Lower lobe of right lung (tissue), 2 donors: ENCODE data around the gene DUSP3. TPM values are rescaled to one million over a fixed set of nuclear protein-coding genes. Genes with fewer than 3 reads are reported as not detected.

Experiments
- ATAC-seq, 2 donors: fragments of 200-7000 bp; cut with Tn5 transposase; one replicate each; pipeline ENCODE4 v1.9.1; 2020 to 2022; ENCODE audit warnings: mild to moderate bottlenecking in 2 of 2, moderate library complexity in 2 of 2
- DNase-seq: peaks from one replicate; pipeline ENCODE4 v3.0.0-alpha.2; 2020
- H3K27ac ChIP-seq: fragments of 200-600 bp; one replicate; pipeline ENCODE4 v1.8.0; 2022
- H3K27me3 ChIP-seq: fragments of 200-600 bp; one replicate; pipeline ENCODE4 v1.8.0; 2022; ENCODE audit warnings: low read depth
- H3K36me3 ChIP-seq: fragments of 200-600 bp; one replicate; pipeline ENCODE4 v1.8.0; 2022; ENCODE audit warnings: mild to moderate bottlenecking
- H3K4me1 ChIP-seq: fragments of 200-600 bp; one replicate; pipeline ENCODE4 v1.8.0; 2022
- H3K4me3 ChIP-seq: fragments of 200-600 bp; one replicate; pipeline ENCODE4 v1.8.0; 2022; ENCODE audit warnings: mild to moderate bottlenecking
- H3K9me3 ChIP-seq: fragments of 200-600 bp; one replicate; pipeline ENCODE4 v1.8.0; 2022
- intact Hi-C: fragments of 100-400 bp; cut with DNase I; formaldehyde crosslinking; loops from one replicate; pipeline ENCODE4 v1.11.0; 2022
- total RNA-seq: library from RNA; stranded (reverse); fragmentation: NEBNext Ultra II Directional; extraction: Animal tissue kit (Norgen Biotek cat#: 25700); gene quantifications from one replicate; pipeline ENCODE4 v1.2.1, GENCODE V29; 2021
- TF ChIP-seq, protein P1 (sequence below): fragments of 200-600 bp; IDR thresholded peaks from one replicate; pipeline ENCODE4 v1.8.0; 2022; ENCODE audit warnings: antibody characterized with exemption, mild to moderate bottlenecking
- donor health status: DM: no; HTN: yes; CAD: no; lungs with severe emphysema.

DUSP3 gene
- total RNA-seq, 1 donor from 2014 or later: 92.9 TPM

GRCh38 chr17:43789482-43789881 is 10.7 kb upstream of the DUSP3 start:
- Histone ChIP-seq H3K4me1 (no peaks in the 10 kb centered on the region), H3K9me3 (no peaks in the 10 kb centered on the region), H3K27ac (no peak overlapping the region), H3K27me3 (no peaks in the 10 kb centered on the region), H3K4me3 (no peak overlapping the region), H3K36me3 (no peaks in the 10 kb centered on the region)
- TF ChIP-seq, protein P1, sequence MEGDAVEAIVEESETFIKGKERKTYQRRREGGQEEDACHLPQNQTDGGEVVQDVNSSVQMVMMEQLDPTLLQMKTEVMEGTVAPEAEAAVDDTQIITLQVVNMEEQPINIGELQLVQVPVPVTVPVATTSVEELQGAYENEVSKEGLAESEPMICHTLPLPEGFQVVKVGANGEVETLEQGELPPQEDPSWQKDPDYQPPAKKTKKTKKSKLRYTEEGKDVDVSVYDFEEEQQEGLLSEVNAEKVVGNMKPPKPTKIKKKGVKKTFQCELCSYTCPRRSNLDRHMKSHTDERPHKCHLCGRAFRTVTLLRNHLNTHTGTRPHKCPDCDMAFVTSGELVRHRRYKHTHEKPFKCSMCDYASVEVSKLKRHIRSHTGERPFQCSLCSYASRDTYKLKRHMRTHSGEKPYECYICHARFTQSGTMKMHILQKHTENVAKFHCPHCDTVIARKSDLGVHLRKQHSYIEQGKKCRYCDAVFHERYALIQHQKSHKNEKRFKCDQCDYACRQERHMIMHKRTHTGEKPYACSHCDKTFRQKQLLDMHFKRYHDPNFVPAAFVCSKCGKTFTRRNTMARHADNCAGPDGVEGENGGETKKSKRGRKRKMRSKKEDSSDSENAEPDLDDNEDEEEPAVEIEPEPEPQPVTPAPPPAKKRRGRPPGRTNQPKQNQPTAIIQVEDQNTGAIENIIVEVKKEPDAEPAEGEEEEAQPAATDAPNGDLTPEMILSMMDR: no peak
- intact Hi-C loops: no loop called here
- ATAC-seq (no peak), DNase-seq (no peak)

- no peak overlapping the region for H3K27ac ChIP-seq
- ATAC-seq (no peak), DNase-seq (no peak)
- no peaks in the 10 kb centered on the region for H3K4me1 ChIP-seq
- H3K27me3 ChIP-seq: no peaks in the 10 kb centered on the region
- no peak overlapping the region for H3K4me3 ChIP-seq
- H3K9me3 ChIP-seq: no peaks in the 10 kb centered on the region
- TF ChIP-seq, protein P1: no peak
- intact Hi-C loops: no loop called here
- no peaks in the 10 kb centered on the region for H3K36me3 ChIP-seq
These were observed 9.8 kb upstream of the DUSP3 start for GRCh38 chr17:43788540-43788939.

- intact Hi-C loops: no loop called here
- no peak for DNase-seq
These were observed 9.0 kb upstream of the DUSP3 start for GRCh38 chr17:43787728-43788127.

GRCh38 chr17:43784628-43785101 is 5.9 kb upstream of the DUSP3 start:
- intact Hi-C loops: no loop called here
- Histone ChIP-seq H3K36me3 (no peaks in the 10 kb centered on the region), H3K4me3 (no peak overlapping the region), H3K4me1 (peaks cover 9% of the 10 kb centered on the region), H3K9me3 (no peaks in the 10 kb centered on the region), H3K27ac (no peak overlapping the region), H3K27me3 (no peaks in the 10 kb centered on the region)
- no peak for DNase-seq
- no peak for ATAC-seq
- TF ChIP-seq, protein P1: no peak

More at GRCh38 chr17:43787728-43788127, 9.0 kb upstream of the DUSP3 start:
- no peak overlapping the region for H3K27ac ChIP-seq
- H3K4me1 ChIP-seq: no peaks in the 10 kb centered on the region
- TF ChIP-seq, protein P1: no peak
- H3K27me3 ChIP-seq: no peaks in the 10 kb centered on the region
- H3K4me3 ChIP-seq: no peak overlapping the region
- no peak for ATAC-seq
- H3K36me3 ChIP-seq: no peaks in the 10 kb centered on the region
- no peaks in the 10 kb centered on the region for H3K9me3 ChIP-seq

DNA sequence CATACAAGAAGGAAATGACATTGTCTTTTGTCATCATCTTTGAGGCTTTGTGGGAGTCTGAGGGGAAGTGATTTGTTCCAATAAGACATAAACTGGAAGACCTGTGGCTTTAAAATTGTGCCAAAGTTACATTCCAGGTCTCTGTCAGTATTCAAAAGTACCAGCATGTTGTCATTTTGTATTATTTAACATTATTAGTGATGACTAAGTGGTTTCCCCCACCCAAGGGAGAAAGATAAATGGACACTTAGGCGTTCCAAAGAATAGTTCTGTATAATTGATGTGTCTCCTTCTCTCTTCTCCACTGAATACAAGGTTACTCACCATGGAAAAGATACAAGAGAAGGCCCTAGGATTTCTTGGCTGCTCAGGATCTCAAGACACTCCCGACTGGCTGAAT is 5.3 kb upstream of the DUSP3 start:
- TF ChIP-seq, protein P1: no peak
- ATAC-seq: no peak
- Histone ChIP-seq H3K4me3 (no peak overlapping the region), H3K27me3 (no peaks in the 10 kb centered on the region), H3K36me3 (no peaks in the 10 kb centered on the region), H3K27ac (no peak overlapping the region), H3K9me3 (no peaks in the 10 kb centered on the region), H3K4me1 (peaks cover 13% of the 10 kb centered on the region)
- DNase-seq: no peak
- intact Hi-C loops: no loop called here
